GM12801 (cell line): ENCODE results near the gene PRKAG2.

ENCODE experiments used
- CTCF ChIP-seq: IDR thresholded peaks from one replicate; pipeline ENCODE4 v1.5.1; 2011; ENCODE audit warnings: control low read depth; ENCODE audit not compliant: insufficient read length; ENCODE audit errors: extremely low read depth

PRKAG2 gene

GRCh38 chr7:151875942-151876898 is 695 bp downstream of the PRKAG2 start:
- no peak for TF ChIP-seq CTCF

GRCh38 chr7:151873402-151873965 is 3.4 kb downstream of the PRKAG2 start:
- TF ChIP-seq CTCF = no peak

DNA sequence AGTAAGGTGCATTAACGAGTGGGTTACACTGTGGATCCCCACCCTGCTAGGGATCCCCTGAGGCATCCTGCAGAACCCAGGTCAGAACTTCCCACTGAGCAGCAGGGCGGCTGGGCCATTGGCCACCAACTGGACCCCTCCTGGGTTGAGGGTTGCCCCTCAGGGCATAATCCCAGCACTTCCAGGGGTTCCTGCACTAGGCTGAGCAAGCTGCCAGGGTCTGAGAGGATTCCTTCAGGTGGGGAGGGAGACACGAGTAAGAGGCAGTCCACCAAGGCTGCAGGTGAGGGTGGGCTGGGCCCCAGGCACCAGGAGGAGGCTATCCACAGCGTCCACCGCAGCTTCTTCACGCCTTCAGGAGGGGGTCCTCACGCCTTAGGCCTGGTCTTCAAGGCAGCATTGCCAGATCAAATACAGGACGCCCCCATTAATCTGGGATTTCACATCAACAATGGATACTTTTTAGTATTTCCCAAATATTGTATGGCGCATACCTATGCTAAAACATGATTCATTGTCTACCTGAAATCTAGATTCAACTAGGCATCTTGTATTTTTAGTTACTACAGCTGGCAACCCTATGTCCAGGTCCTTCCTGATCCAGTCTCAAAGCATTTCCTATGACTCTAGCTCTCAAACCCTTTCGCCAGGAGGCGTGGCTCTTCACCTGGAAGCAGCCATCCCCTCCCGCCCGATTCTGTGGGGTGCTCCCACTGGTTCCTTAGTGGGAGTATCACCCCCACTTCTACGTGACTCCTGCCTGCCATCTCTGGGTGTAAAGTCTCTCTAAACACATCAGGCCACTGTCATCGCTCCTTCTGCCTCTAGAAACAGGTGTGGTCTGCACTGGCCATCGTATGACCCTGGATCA is 4.1 kb downstream of the PRKAG2 start:
- no peak for TF ChIP-seq CTCF

DNA sequence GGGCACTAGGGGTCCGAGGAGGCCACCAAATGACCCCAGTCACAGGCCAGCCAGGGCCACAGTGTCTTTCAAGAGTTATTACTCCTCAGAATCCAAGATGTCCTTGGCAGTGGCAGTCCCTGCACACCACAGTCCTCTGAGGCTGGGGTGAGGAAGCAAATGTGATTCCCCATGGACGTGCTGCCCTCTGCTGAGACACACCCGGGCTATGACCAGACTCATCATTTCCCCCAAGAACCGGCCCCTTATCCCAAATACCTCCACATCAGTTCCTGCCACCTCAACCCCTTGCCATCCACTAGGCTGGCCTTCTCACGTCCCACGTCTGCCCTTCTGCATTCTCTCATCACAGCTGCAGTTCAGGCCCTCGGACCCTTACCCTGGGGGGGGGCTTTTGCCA is 5.0 kb downstream of the PRKAG2 start:
- TF ChIP-seq CTCF = no peak

- TF ChIP-seq CTCF = no peak
These were observed 5.7 kb downstream of the PRKAG2 start for GRCh38 chr7:151871189-151871735.

DNA sequence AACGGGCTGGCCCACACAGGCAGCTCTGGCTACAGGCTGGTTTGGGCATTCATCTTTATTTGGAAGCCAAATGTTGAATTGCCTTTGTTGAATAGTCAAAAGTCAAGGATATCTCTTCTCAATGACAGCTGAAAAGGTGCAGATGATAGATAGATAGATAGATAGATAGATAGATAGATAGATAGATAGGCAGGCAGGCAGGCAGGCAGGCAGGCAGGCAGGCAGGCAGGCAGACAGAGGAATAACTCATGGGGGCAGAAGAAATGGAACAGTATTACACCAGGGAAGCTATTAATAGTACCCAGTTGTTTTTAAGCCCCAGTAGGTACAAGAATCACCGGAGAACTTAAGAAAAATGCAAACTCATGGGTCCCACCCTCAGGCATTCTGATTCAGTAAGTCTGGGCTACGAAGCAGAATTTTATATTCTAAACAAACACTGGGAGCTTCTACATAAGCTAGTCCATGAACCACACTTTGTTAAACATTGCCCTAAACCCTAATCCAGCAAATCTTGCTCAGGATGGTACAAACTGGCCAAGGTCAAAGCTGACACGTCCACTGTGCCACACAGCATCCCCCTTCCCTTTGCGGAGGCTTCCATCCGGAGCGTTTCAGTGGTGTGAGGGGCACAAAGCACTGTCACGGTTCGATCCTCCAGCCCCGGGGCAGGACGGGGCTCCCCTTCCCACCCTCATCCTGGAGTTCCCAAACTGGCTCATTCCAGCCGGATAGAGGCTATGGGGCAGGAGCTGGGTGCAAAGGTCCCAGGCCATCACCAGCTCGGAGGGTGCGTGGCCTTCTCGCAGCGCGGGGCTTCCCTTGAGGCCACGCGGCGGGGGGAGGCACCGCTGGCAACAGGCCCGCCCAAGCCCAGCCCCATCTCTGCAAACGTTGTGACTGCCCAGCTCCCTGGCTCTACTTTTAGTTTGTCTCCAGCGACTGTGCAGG is 6.7 kb downstream of the PRKAG2 start:
- TF ChIP-seq CTCF = no peak
